IMR-90 (cell line): ENCODE results near the gene GAL3ST2. TPM values are rescaled to one million over a fixed set of nuclear protein-coding genes. Genes with fewer than 3 reads are reported as not detected.

Experiments used
- ATAC-seq: fragments of 200-7000 bp; cut with Tn5 transposase; 2 replicates; pipeline ENCODE4 v1.9.1; 2020; ENCODE audit warnings: low read depth, mild to moderate bottlenecking, moderate library complexity
- BruUV-seq: library from RNA; stranded (reverse); fragments of 400-500 nt; replicated peaks from 2 replicates; lab custom pipeline; 2021; lab: Mats Ljungman, UMichigan
- CTCF ChIA-PET: fragments of 300-600 bp; formaldehyde crosslinking; extraction: SDS; loops from one replicate; lab custom pipeline; 2021; ENCODE audit warnings: antibody characterized with exemption; lab: Yijun Ruan, JAX
- POLR2A ChIA-PET: fragments of 300-600 bp; sonication (Branson Sonifier 250); formaldehyde crosslinking; loops from one replicate; lab custom pipeline; 2022; ENCODE audit warnings: antibody characterized with exemption; ENCODE audit not compliant: unreplicated experiment; lab: Charles Lee
- DNase-seq: peaks from one replicate; pipeline ENCODE4 v3.0.0; 2013
- H2AFZ ChIP-seq: replicated peaks from 2 replicates; pipeline ENCODE3; 2013; ENCODE audit warnings: low read length, mild to moderate bottlenecking; ENCODE audit not compliant: poor library complexity
- H2AK5ac ChIP-seq: 2 replicates; pipeline ENCODE4 v1.6.1; 2013; ENCODE audit warnings: low read depth, low read length, inconsistent platforms
- H2AK9ac ChIP-seq: replicated peaks from 2 replicates; pipeline ENCODE3; 2013; ENCODE audit warnings: mild to moderate bottlenecking, low read depth, low read length, moderate library complexity; ENCODE audit not compliant: poor library complexity
- H2BK120ac ChIP-seq: 2 replicates; pipeline ENCODE4 v1.6.1; 2013; ENCODE audit warnings: low read depth, low read length, inconsistent platforms
- H2BK15ac ChIP-seq: 3 replicates; pipeline ENCODE4 v1.6.1; 2013; ENCODE audit warnings: low read depth, low read length, inconsistent platforms
- H2BK20ac ChIP-seq: 2 replicates; pipeline ENCODE4 v1.6.1; 2013; ENCODE audit warnings: low read depth, mild to moderate bottlenecking, inconsistent platforms, low read length, moderate library complexity
- H2BK5ac ChIP-seq: 2 replicates; pipeline ENCODE4 v1.6.1; 2013; ENCODE audit warnings: mild to moderate bottlenecking, low read depth, low read length, inconsistent platforms; ENCODE audit not compliant: poor library complexity, severe bottlenecking
- H3K14ac ChIP-seq: replicated peaks from 2 replicates; pipeline ENCODE4 v1.6.1; 2013; ENCODE audit warnings: low read depth, low read length, inconsistent platforms
- H3K18ac ChIP-seq: 2 replicates; pipeline ENCODE4 v1.6.1; 2013; ENCODE audit warnings: low read depth, low read length, control low read depth
- H3K23ac ChIP-seq: 2 replicates; pipeline ENCODE4 v1.6.1; 2013; ENCODE audit warnings: low read depth, low read length, inconsistent platforms
- H3K27ac ChIP-seq: 2 replicates; pipeline ENCODE4 v1.5.1; 2013; ENCODE audit warnings: mild to moderate bottlenecking, control low read depth, low read length; ENCODE audit not compliant: insufficient read depth
- H3K27me3 ChIP-seq: 2 replicates; pipeline ENCODE4 v1.6.1; 2013; ENCODE audit warnings: low read length; ENCODE audit not compliant: control insufficient read depth, insufficient read depth
- H3K36me3 ChIP-seq: 2 replicates; pipeline ENCODE4 v1.6.1; 2013; ENCODE audit warnings: low read length, mixed read lengths; ENCODE audit not compliant: control insufficient read depth, insufficient read depth
- H3K4ac ChIP-seq: 2 replicates; pipeline ENCODE4 v1.6.1; 2013; ENCODE audit warnings: low read depth, low read length, inconsistent platforms
- H3K4me1 ChIP-seq: 2 replicates; pipeline ENCODE4 v1.6.1; 2013; ENCODE audit warnings: low read length, mixed read lengths; ENCODE audit not compliant: control insufficient read depth, insufficient read depth
- H3K4me2 ChIP-seq: 2 replicates; pipeline ENCODE4 v1.6.1; 2013; ENCODE audit warnings: low read depth, mild to moderate bottlenecking, control low read depth, low read length, moderate library complexity
- H3K4me3 ChIP-seq: 2 replicates; pipeline ENCODE4 v1.5.1; 2013; ENCODE audit warnings: low read depth, mild to moderate bottlenecking, control low read depth, low read length, moderate library complexity; ENCODE audit not compliant: insufficient read depth
- H3K56ac ChIP-seq: 2 replicates; pipeline ENCODE4 v1.6.1; 2013; ENCODE audit warnings: low read length, inconsistent platforms; ENCODE audit not compliant: insufficient read depth; ENCODE audit errors: extremely low read depth
- H3K79me1 ChIP-seq, 2 experiments: 2 replicates each; pipeline ENCODE4 v1.6.1; 2013; ENCODE audit warnings: low read length in 2 of 2, inconsistent platforms in 1 of 2, low read depth in 1 of 2
- H3K9ac ChIP-seq: 2 replicates; pipeline ENCODE4 v1.6.1; 2013; ENCODE audit warnings: low read depth, low read length, control low read depth
- H3K9me1 ChIP-seq: 2 replicates; pipeline ENCODE4 v1.6.1; 2013; ENCODE audit warnings: low read length, inconsistent platforms; ENCODE audit not compliant: insufficient read depth
- H3K9me3 ChIP-seq: 2 replicates; pipeline ENCODE4 v1.6.1; 2013; ENCODE audit warnings: low read length; ENCODE audit not compliant: control insufficient read depth, insufficient read depth
- H4K20me1 ChIP-seq: 2 replicates; pipeline ENCODE4 v1.6.1; 2013; ENCODE audit warnings: low read length, inconsistent platforms; ENCODE audit not compliant: insufficient read depth
- H4K5ac ChIP-seq: 2 replicates; pipeline ENCODE4 v1.6.1; 2013; ENCODE audit warnings: mild to moderate bottlenecking, low read depth, low read length, control low read depth
- H4K8ac ChIP-seq, 2 experiments: 2 replicates each; pipeline ENCODE4 v1.6.1; 2013; ENCODE audit warnings: low read depth in 2 of 2, low read length in 2 of 2, control low read depth in 1 of 2, inconsistent platforms in 1 of 2
- H4K91ac ChIP-seq: 2 replicates; pipeline ENCODE4 v1.6.1; 2013; ENCODE audit warnings: low read depth, low read length, inconsistent platforms; ENCODE audit not compliant: insufficient read depth
- CEBPB ChIP-seq: IDR thresholded peaks from 2 replicates; pipeline ENCODE4 v1.6.1; 2012; ENCODE audit warnings: low read depth, low read length, improper control_type of control experiment
- CHD1 ChIP-seq: IDR thresholded peaks from 2 replicates; pipeline ENCODE4 v1.6.1; 2012; ENCODE audit warnings: low read depth, low read length, improper control_type of control experiment
- ELK1 ChIP-seq: fragments of 150-350 bp; IDR thresholded peaks from 2 replicates; pipeline ENCODE4 v1.6.1; 2016; ENCODE audit warnings: low read depth, mild to moderate bottlenecking, low read length, moderate library complexity, borderline replicate concordance
- FOS ChIP-seq: fragments of 150-350 bp; IDR thresholded peaks from 2 replicates; pipeline ENCODE4 v1.6.1; 2016; ENCODE audit warnings: low read depth, low read length
- MAFK ChIP-seq: IDR thresholded peaks from 2 replicates; pipeline ENCODE4 v1.6.1; 2012; ENCODE audit warnings: low read depth, low read length, improper control_type of control experiment
- MAZ ChIP-seq: IDR thresholded peaks from 2 replicates; pipeline ENCODE4 v1.6.1; 2012; ENCODE audit warnings: low read depth, mild to moderate bottlenecking, low read length, improper control_type of control experiment, moderate library complexity, borderline replicate concordance
- MXI1 ChIP-seq: IDR thresholded peaks from 2 replicates; pipeline ENCODE4 v1.6.1; 2012; ENCODE audit warnings: low read depth, mild to moderate bottlenecking, low read length, moderate library complexity, borderline replicate concordance
- NFE2L2 ChIP-seq: fragments of 150-350 bp; IDR thresholded peaks from 2 replicates; pipeline ENCODE4 v1.6.1; 2016; ENCODE audit warnings: low read depth, mild to moderate bottlenecking, low read length
- POLR2A ChIP-seq: IDR thresholded peaks from 2 replicates; pipeline ENCODE4 v1.6.1; 2012; ENCODE audit warnings: mild to moderate bottlenecking, low read depth, low read length
- RCOR1 ChIP-seq: IDR thresholded peaks from 2 replicates; pipeline ENCODE4 v1.6.1; 2012; ENCODE audit warnings: mild to moderate bottlenecking, low read length, improper control_type of control experiment; ENCODE audit not compliant: insufficient replicate concordance
- RFX5 ChIP-seq: IDR thresholded peaks from 2 replicates; pipeline ENCODE4 v1.8.0; 2012; ENCODE audit warnings: low read depth, mild to moderate bottlenecking, low read length, moderate library complexity
- SMC3 ChIP-seq: fragments of 150-350 bp; IDR thresholded peaks from 2 replicates; pipeline ENCODE4 v1.6.1; 2016; ENCODE audit warnings: low read depth, mild to moderate bottlenecking, antibody characterized with exemption, low read length, moderate library complexity
- WGBS, 2 experiments: methylation state at CpG; one replicate each; pipeline versions ENCODE4 v1.1.5 to v1.1.7; 2013; ENCODE audit warnings: missing lambda C conversion rate in 2 of 2; ENCODE audit not compliant: insufficient read length in 1 of 2; ENCODE audit errors: extremely low coverage in 2 of 2; 5-methylcytosine and 5-hydroxymethylcytosine counted together
- dilution Hi-C: fragments of 300-500 bp; cut with HindIII; formaldehyde crosslinking; loops from one replicate; pipeline ENCODE4 v1.14.3; 2018; ENCODE audit warnings: low sequenced_read_pairs; ENCODE audit not compliant: unreplicated experiment
- in situ Hi-C: fragments of 300-500 bp; cut with MboI; formaldehyde crosslinking; loops from 3 replicates; pipeline ENCODE4 v1.14.3; 2019; ENCODE audit warnings: low sequenced_read_pairs, inconsistent platforms, mixed read lengths
- intact Hi-C: fragments of 100-400 bp; cut with micrococcal nuclease; formaldehyde crosslinking; loops from 2 replicates; pipeline ENCODE4 v1.10.0; 2022
- polyA plus RNA-seq, 3 experiments: library from polyadenylated mRNA; depleted of rRNA; stranded (reverse); fragments of >200 nt; gene quantifications; 2 replicates each; pipeline ENCODE4 v1.2.3, GENCODE V29; 2012; ENCODE audit warnings: low replicate concordance in 1 of 3
- total RNA-seq: library from RNA; depleted of rRNA; stranded (reverse); fragments of >200 nt; gene quantifications from 2 replicates; pipeline ENCODE4 v1.2.3, GENCODE V29; 2012
- TF ChIP-seq, protein P1 (sequence below): fragments of 150-350 bp; IDR thresholded peaks from 2 replicates; pipeline ENCODE4 v1.6.1; 2017; ENCODE audit warnings: mild to moderate bottlenecking, antibody characterized with exemption, low read length, low read depth

The GAL3ST2 gene
- total and polyA plus RNA-seq, 2 of the 4 experiments (the other 2 are of a cell fraction): 0.07 TPM; not detected in 1

- H3K23ac ChIP-seq: no peak overlapping the region
- H3K9me1 ChIP-seq: peaks cover 10% of the 10 kb centered on the region
- H2BK20ac ChIP-seq: no peak overlapping the region
- H2AK5ac ChIP-seq: no peak overlapping the region
- dilution Hi-C loops: no loop called here
- peaks cover 14 to 28% of the 10 kb centered on the region in 2 experiments for H3K79me1 ChIP-seq
- WGBS, 2 experiments: 48% methylated on average over 7 of the region's 12 CpGs; no CpG with 5 or more reads in 1 of the 2 experiments
- no peak overlapping the region for H3K14ac ChIP-seq
- no peaks in the 10 kb centered on the region for H3K9me3 ChIP-seq
- H3K56ac ChIP-seq: no peak overlapping the region
- peaks cover 34% of the 10 kb centered on the region for H4K20me1 ChIP-seq
- peak; percentile 36 for ATAC-seq
- no peak overlapping the region for H3K18ac ChIP-seq
- H3K27ac ChIP-seq: no peak overlapping the region
- H4K8ac ChIP-seq: no peak overlapping the region
- no peak overlapping the region for H2BK5ac ChIP-seq
- H2AFZ ChIP-seq: no peak overlapping the region
- intact Hi-C loops: no loop called here
- BruUV-seq: no TSS peak
- ChIA-PET CTCF (no interaction called here), POLR2A (no interaction called here)
- H4K5ac ChIP-seq: no peak overlapping the region
- no peak overlapping the region for H2AK9ac ChIP-seq
- H2BK15ac ChIP-seq: no peak overlapping the region
- peaks cover 3% of the 10 kb centered on the region for H3K4me1 ChIP-seq
- H4K91ac ChIP-seq: no peak overlapping the region
- peak; percentile 86 for DNase-seq
- H3K36me3 ChIP-seq: peaks cover 24% of the 10 kb centered on the region
- H3K27me3 ChIP-seq: no peaks in the 10 kb centered on the region
- no peak overlapping the region for H3K4me3 ChIP-seq
- in situ Hi-C loops: no loop called here
- TF ChIP-seq CEBPB: no peak
- TF ChIP-seq RCOR1: no peak
- peak; percentile 20; the same call in 1 of the 2 replicates for TF ChIP-seq FOS
- TF ChIP-seq, protein P1, sequence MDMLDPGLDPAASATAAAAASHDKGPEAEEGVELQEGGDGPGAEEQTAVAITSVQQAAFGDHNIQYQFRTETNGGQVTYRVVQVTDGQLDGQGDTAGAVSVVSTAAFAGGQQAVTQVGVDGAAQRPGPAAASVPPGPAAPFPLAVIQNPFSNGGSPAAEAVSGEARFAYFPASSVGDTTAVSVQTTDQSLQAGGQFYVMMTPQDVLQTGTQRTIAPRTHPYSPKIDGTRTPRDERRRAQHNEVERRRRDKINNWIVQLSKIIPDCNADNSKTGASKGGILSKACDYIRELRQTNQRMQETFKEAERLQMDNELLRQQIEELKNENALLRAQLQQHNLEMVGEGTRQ: no peak
- no peak for TF ChIP-seq MAFK
- TF ChIP-seq SMC3: no peak
- TF ChIP-seq MXI1: no peak
- no peak for TF ChIP-seq POLR2A
- TF ChIP-seq RFX5: no peak
- TF ChIP-seq MAZ: no peak
- no peak for TF ChIP-seq ELK1
- TF ChIP-seq CHD1: no peak
- peak; percentile 46; the same call in 1 of the 2 replicates for TF ChIP-seq NFE2L2
- H3K4me2 ChIP-seq: no peak overlapping the region
- no peak overlapping the region for H3K9ac ChIP-seq
- H2BK120ac ChIP-seq: no peak overlapping the region
- no peak overlapping the region for H3K4ac ChIP-seq
Measured at GRCh38 chr2:241739651-241740050, 37.0 kb upstream of the GAL3ST2 start.
